ENCODE data around the gene FBXO3. TPM values are rescaled to one million over a fixed set of nuclear protein-coding genes. Genes with fewer than 3 reads are reported as not detected.

FBXO3 gene
- total RNA-seq, 2 experiments from 2014 or later, result 15.1 to 16.8 TPM

- peaks cover 34% of the 10 kb centered on the region for H3K36me3 Mint-ChIP-seq (ENCODE audit: low read depth)
- ChIA-PET CTCF (interaction anchor here (1.5 kb wide), 1 partner anchor 9 kb away, joined by 4 read pairs; no protein-coding TSS in a partner anchor), POLR2A (no interaction called here)
Observed at GRCh38 chr11:33769542-33769941, 4.8 kb downstream of the FBXO3 start.

GRCh38 chr11:33767624-33768023, 6.7 kb downstream of the FBXO3 start:
- POLR2A ChIA-PET, result no interaction called here

More at GRCh38 chr11:33769542-33769941, 4.8 kb downstream of the FBXO3 start:
- ATAC-seq (no peak), DNase-seq (no peak)
- Mint-ChIP-seq H3K9me3 (ENCODE audit: insufficient read depth) (no peaks in the 10 kb centered on the region), H3K4me1 (ENCODE audit: low read depth) (peaks cover 14% of the 10 kb centered on the region), H3K27me3 (ENCODE audit: low read depth) (no peaks in the 10 kb centered on the region), H3K27ac (no peak overlapping the region), H3K4me3 (no peak overlapping the region)

GRCh38 chr11:33766085-33766484, 8.2 kb downstream of the FBXO3 start:
- Mint-ChIP-seq H3K27ac (no peak overlapping the region), H3K27me3 (ENCODE audit: low read depth) (no peaks in the 10 kb centered on the region), H3K4me1 (ENCODE audit: low read depth) (no peaks in the 10 kb centered on the region), H3K36me3 (ENCODE audit: low read depth) (peaks cover 49% of the 10 kb centered on the region), H3K4me3 (no peak overlapping the region), H3K9me3 (ENCODE audit: insufficient read depth) (no peaks in the 10 kb centered on the region)
- POLR2A ChIA-PET, result no interaction called here
- no peak for DNase-seq
- ATAC-seq, result no peak
- CTCF ChIA-PET, result interaction anchor here (1.1 kb wide), 1 partner anchor 24 kb away, joined by 4 read pairs; no protein-coding TSS in a partner anchor

More at GRCh38 chr11:33767624-33768023, 6.7 kb downstream of the FBXO3 start:
- Mint-ChIP-seq H3K27ac (no peak overlapping the region), H3K27me3 (ENCODE audit: low read depth) (no peaks in the 10 kb centered on the region), H3K9me3 (ENCODE audit: insufficient read depth) (no peaks in the 10 kb centered on the region), H3K4me3 (no peak overlapping the region), H3K36me3 (ENCODE audit: low read depth) (peaks cover 47% of the 10 kb centered on the region), H3K4me1 (ENCODE audit: low read depth) (peaks cover 5% of the 10 kb centered on the region)
- CTCF ChIA-PET, result no interaction called here
- ATAC-seq (no peak), DNase-seq (no peak)

GRCh38 chr11:33761471-33761870, 12.8 kb downstream of the FBXO3 start:
- CTCF ChIA-PET, result interaction anchor here (1.0 to 1.3 kb wide), 2 partner anchors 9 kb away, joined by 4 read pairs; no protein-coding TSS in a partner anchor
- peaks cover 55% of the 10 kb centered on the region for H3K36me3 Mint-ChIP-seq (ENCODE audit: low read depth)
- no peak for ATAC-seq

GRCh38 chr11:33753304-33753967, 20.9 kb downstream of the FBXO3 start:
- no peak for ATAC-seq
- no peaks in the 10 kb centered on the region for H3K9me3 Mint-ChIP-seq (ENCODE audit: insufficient read depth)

More at GRCh38 chr11:33761471-33761870, 12.8 kb downstream of the FBXO3 start:
- Mint-ChIP-seq H3K27ac (no peak overlapping the region), H3K9me3 (ENCODE audit: insufficient read depth) (no peaks in the 10 kb centered on the region), H3K4me1 (ENCODE audit: low read depth) (no peaks in the 10 kb centered on the region), H3K4me3 (no peak overlapping the region), H3K27me3 (ENCODE audit: low read depth) (no peaks in the 10 kb centered on the region)
- POLR2A ChIA-PET, result no interaction called here
- no peak for DNase-seq

GRCh38 chr11:33751878-33752277, 22.4 kb downstream of the FBXO3 start:
- Mint-ChIP-seq H3K27me3 (ENCODE audit: low read depth) (no peaks in the 10 kb centered on the region), H3K27ac (no peak overlapping the region), H3K9me3 (ENCODE audit: insufficient read depth) (no peaks in the 10 kb centered on the region), H3K36me3 (ENCODE audit: low read depth) (peaks cover 14% of the 10 kb centered on the region), H3K4me1 (ENCODE audit: low read depth) (peaks cover 7% of the 10 kb centered on the region), H3K4me3 (no peak overlapping the region)
- ChIA-PET CTCF (no interaction called here), POLR2A (no interaction called here)
- ATAC-seq, result no peak
- no peak for DNase-seq

More at GRCh38 chr11:33753304-33753967, 20.9 kb downstream of the FBXO3 start:
- Mint-ChIP-seq H3K4me1 (ENCODE audit: low read depth) (peaks cover 7% of the 10 kb centered on the region), H3K36me3 (ENCODE audit: low read depth) (peaks cover 19% of the 10 kb centered on the region), H3K4me3 (no peak overlapping the region), H3K27me3 (ENCODE audit: low read depth) (no peaks in the 10 kb centered on the region), H3K27ac (no peak overlapping the region)
- ChIA-PET POLR2A (interaction anchor here (1.1 kb wide), 1 partner anchor 18 kb away, joined by 6 read pairs; the partner anchor contains the start of gene CD59), CTCF (interaction anchor here (0.6 to 1.4 kb wide), 4 partner anchors 8 to 38 kb away, joined by 3 to 7 read pairs (median 4); no protein-coding TSS in a partner anchor)
- no peak for DNase-seq

GRCh38 chr11:33747979-33748378, 26.3 kb downstream of the FBXO3 start:
- H3K27ac Mint-ChIP-seq, result no peak overlapping the region
- POLR2A ChIA-PET, result no interaction called here
- peaks cover 9% of the 10 kb centered on the region for H3K36me3 Mint-ChIP-seq (ENCODE audit: low read depth)
- H3K9me3 Mint-ChIP-seq (ENCODE audit: insufficient read depth), result no peaks in the 10 kb centered on the region
- no peaks in the 10 kb centered on the region for H3K27me3 Mint-ChIP-seq (ENCODE audit: low read depth)
- CTCF ChIA-PET, result interaction anchor here (2.0 kb wide), 1 partner anchor 32 kb away, joined by 4 read pairs; no protein-coding TSS in a partner anchor
- DNase-seq (no peak), ATAC-seq (no peak)
- H3K4me1 Mint-ChIP-seq (ENCODE audit: low read depth), result no peaks in the 10 kb centered on the region
- no peak overlapping the region for H3K4me3 Mint-ChIP-seq

- Mint-ChIP-seq H3K9me3 (ENCODE audit: insufficient read depth) (no peaks in the 10 kb centered on the region), H3K27ac (no peak overlapping the region), H3K4me1 (ENCODE audit: low read depth) (no peaks in the 10 kb centered on the region), H3K27me3 (ENCODE audit: low read depth) (peaks cover 4% of the 10 kb centered on the region), H3K36me3 (ENCODE audit: low read depth) (peaks cover 12% of the 10 kb centered on the region), H3K4me3 (no peak overlapping the region)
- no peak for ATAC-seq
- CTCF ChIA-PET, result interaction anchor here (1.2 to 4.1 kb wide), 11 partner anchors 11 to 381 kb away, joined by 4 to 58 read pairs (median 7); partner anchors contain the start of gene C11orf91
- POLR2A ChIA-PET, result no interaction called here
- DNase-seq, result no peak
Observed at GRCh38 chr11:33743291-33743690, 31.0 kb downstream of the FBXO3 start.

GRCh38 chr11:33742249-33742851, 32.0 kb downstream of the FBXO3 start:
- Mint-ChIP-seq H3K4me1 (ENCODE audit: low read depth) (no peaks in the 10 kb centered on the region), H3K27me3 (ENCODE audit: low read depth) (peaks cover 8% of the 10 kb centered on the region), H3K27ac (no peak overlapping the region), H3K36me3 (ENCODE audit: low read depth) (peaks cover 10% of the 10 kb centered on the region), H3K9me3 (ENCODE audit: insufficient read depth) (no peaks in the 10 kb centered on the region), H3K4me3 (no peak overlapping the region)
- ATAC-seq (no peak), DNase-seq (no peak)
- POLR2A ChIA-PET, result no interaction called here
- CTCF ChIA-PET, result interaction anchor here (0.6 to 4.1 kb wide), 30 partner anchors 8 to 398 kb away, joined by 3 to 58 read pairs (median 5); partner anchors contain the start of gene C11orf91

GRCh38 chr11:33741806-33742205, 32.5 kb downstream of the FBXO3 start:
- Mint-ChIP-seq H3K36me3 (ENCODE audit: low read depth) (peaks cover 10% of the 10 kb centered on the region), H3K27me3 (ENCODE audit: low read depth) (peaks cover 8% of the 10 kb centered on the region), H3K9me3 (ENCODE audit: insufficient read depth) (no peaks in the 10 kb centered on the region), H3K27ac (no peak overlapping the region), H3K4me1 (ENCODE audit: low read depth) (no peaks in the 10 kb centered on the region), H3K4me3 (no peak overlapping the region)
- CTCF ChIA-PET, result interaction anchor here (0.6 to 4.1 kb wide), 25 partner anchors 9 to 397 kb away, joined by 3 to 58 read pairs (median 6); no protein-coding TSS in a partner anchor
- POLR2A ChIA-PET, result no interaction called here
- ATAC-seq (no peak), DNase-seq (no peak)

GRCh38 chr11:33737362-33737821, 36.9 kb downstream of the FBXO3 start:
- Mint-ChIP-seq H3K36me3 (ENCODE audit: low read depth) (peaks cover 6% of the 10 kb centered on the region), H3K9me3 (ENCODE audit: insufficient read depth) (no peaks in the 10 kb centered on the region), H3K4me1 (ENCODE audit: low read depth) (peaks cover 18% of the 10 kb centered on the region), H3K27me3 (ENCODE audit: low read depth) (peaks cover 8% of the 10 kb centered on the region), H3K4me3 (no peak overlapping the region), H3K27ac (no peak overlapping the region)
- ChIA-PET CTCF (interaction anchor here (1.3 to 3.7 kb wide), 2 partner anchors 21 to 375 kb away, joined by 3 to 27 read pairs; no protein-coding TSS in a partner anchor), POLR2A (interaction anchor here (1.5 kb wide), 1 partner anchor 13 kb away, joined by 3 read pairs; no protein-coding TSS in a partner anchor)
- no peak for ATAC-seq
- DNase-seq, result no peak
